OCI-LY3 (cell line): ENCODE measurements around the gene OR8I2.
A peak's percentile ranks its signal among the peaks of the same experiment; 100 is the strongest.

Source experiments
- H2AFZ ChIP-seq: fragments of 200-600, 300-600 bp; shearing (Covaris generic); 2 replicates; pipeline ENCODE4 v1.6.0; 2014; ENCODE audit warnings: antibody characterized with exemption, low read depth, low read length
- H3K27ac ChIP-seq: fragments of 200-600, 300-600 bp; sonication (generic); 2 replicates; pipeline ENCODE4 v1.5.1; 2014; ENCODE audit warnings: mild to moderate bottlenecking, low read length, moderate library complexity, mixed read lengths
- H3K27me3 ChIP-seq: fragments of 200-600, 300-600 bp; sonication (generic); 2 replicates; pipeline ENCODE4 v1.6.1; 2014; ENCODE audit warnings: low read depth, low read length, mixed read lengths
- H3K36me3 ChIP-seq: fragments of 200-600, 300-600 bp; sonication (generic); replicated peaks from 2 replicates; pipeline ENCODE3; 2014; ENCODE audit warnings: low read depth, low read length, mixed read lengths
- H3K4me1 ChIP-seq: fragments of 300-600, 200-600 bp; sonication (generic); 2 replicates; pipeline ENCODE4 v1.6.1; 2014; ENCODE audit warnings: low read length, mixed read lengths
- H3K4me2 ChIP-seq: fragments of 200-600, 300-600 bp; sonication (generic); 2 replicates; pipeline ENCODE4 v1.6.1; 2014; ENCODE audit warnings: low read length, mixed read lengths
- H3K4me3 ChIP-seq: fragments of 300-600, 200-600 bp; sonication (generic); 2 replicates; pipeline ENCODE4 v1.5.1; 2014; ENCODE audit warnings: antibody characterized with exemption, mild to moderate bottlenecking, low read length, moderate library complexity
- H3K79me2 ChIP-seq: fragments of 300-600, 200-600 bp; shearing (Covaris generic); 2 replicates; pipeline ENCODE4 v1.6.1; 2014; ENCODE audit warnings: mild to moderate bottlenecking, low read length, mixed read lengths
- H3K9ac ChIP-seq: fragments of 300-600, 200-600 bp; shearing (Covaris generic); 2 replicates; pipeline ENCODE4 v1.6.0; 2014; ENCODE audit warnings: mild to moderate bottlenecking, low read length, moderate library complexity
- H3K9me3 ChIP-seq: fragments of 200-600, 300-600 bp; shearing (Covaris generic); 2 replicates; pipeline ENCODE4 v1.6.1; 2014; ENCODE audit warnings: low read length, mixed read lengths; ENCODE audit not compliant: insufficient read depth
- H4K20me1 ChIP-seq: fragments of 200-600, 300-600 bp; sonication (generic); 2 replicates; pipeline ENCODE4 v1.6.1; 2016; ENCODE audit warnings: low read length, mixed read lengths; ENCODE audit not compliant: insufficient read depth
- EZH2phosphoT487 ChIP-seq: fragments of 200-600 bp; shearing (Covaris generic); IDR thresholded peaks from 2 replicates; pipeline ENCODE4 v1.6.1; 2018; ENCODE audit warnings: antibody characterized with exemption, mixed run types, low read depth
- TF ChIP-seq, protein P1 (sequence below): fragments of 200-600, 300-600 bp; sonication (generic); IDR thresholded peaks from 2 replicates; pipeline ENCODE4 v1.5.1; 2014; ENCODE audit warnings: antibody characterized with exemption, low read length, low read depth

The OR8I2 gene

DNA sequence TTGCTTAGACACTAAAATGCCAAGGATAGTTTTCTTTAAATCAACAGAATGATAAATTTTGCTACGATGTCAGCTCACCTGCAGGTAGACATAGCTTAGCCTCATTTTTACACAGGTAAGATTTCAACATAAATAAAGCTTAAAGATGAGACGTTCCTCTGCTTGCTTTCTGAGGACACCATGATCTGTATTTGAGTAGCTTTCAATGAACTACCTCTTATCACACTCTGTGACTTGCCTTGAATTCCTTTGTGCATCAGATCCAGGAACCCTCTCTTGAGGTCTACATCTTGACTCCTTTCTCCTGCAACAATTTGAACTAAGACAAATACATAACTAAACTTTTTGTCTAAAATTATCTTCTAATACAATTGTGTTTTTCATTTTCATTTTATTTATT is 26.1 kb upstream of the OR8I2 start:
- no peak overlapping the region for H3K27ac ChIP-seq
- H3K4me2 ChIP-seq = no peak overlapping the region

DNA sequence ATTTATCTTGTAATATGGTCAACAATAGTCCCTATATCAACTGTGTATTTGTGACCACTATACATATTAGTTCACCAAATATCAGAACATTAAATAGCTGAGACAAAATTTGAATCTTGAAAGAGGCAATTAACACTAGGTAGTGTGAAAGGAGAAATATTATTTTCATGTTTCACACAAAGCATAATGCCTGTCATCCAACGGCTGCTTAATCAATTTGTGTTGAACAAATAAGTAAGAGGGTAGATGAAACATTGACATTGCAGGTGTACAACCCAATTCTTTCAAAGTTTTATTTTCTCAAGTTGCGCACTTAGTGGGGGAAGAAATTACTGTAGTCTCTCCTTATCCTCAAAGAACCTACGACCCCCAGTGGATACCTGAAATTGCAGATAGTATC is 3.4 kb upstream of the OR8I2 start:
- H2AFZ ChIP-seq = no peak overlapping the region
- H3K4me2 ChIP-seq = no peak overlapping the region
- H3K27me3 ChIP-seq = no peaks in the 10 kb centered on the region
- H3K27ac ChIP-seq = no peak overlapping the region
- TF ChIP-seq EZH2phosphoT487 = no peak
- TF ChIP-seq, protein P1, sequence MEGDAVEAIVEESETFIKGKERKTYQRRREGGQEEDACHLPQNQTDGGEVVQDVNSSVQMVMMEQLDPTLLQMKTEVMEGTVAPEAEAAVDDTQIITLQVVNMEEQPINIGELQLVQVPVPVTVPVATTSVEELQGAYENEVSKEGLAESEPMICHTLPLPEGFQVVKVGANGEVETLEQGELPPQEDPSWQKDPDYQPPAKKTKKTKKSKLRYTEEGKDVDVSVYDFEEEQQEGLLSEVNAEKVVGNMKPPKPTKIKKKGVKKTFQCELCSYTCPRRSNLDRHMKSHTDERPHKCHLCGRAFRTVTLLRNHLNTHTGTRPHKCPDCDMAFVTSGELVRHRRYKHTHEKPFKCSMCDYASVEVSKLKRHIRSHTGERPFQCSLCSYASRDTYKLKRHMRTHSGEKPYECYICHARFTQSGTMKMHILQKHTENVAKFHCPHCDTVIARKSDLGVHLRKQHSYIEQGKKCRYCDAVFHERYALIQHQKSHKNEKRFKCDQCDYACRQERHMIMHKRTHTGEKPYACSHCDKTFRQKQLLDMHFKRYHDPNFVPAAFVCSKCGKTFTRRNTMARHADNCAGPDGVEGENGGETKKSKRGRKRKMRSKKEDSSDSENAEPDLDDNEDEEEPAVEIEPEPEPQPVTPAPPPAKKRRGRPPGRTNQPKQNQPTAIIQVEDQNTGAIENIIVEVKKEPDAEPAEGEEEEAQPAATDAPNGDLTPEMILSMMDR = 0 out of 2 replicates have a peak, but pooled peaks have one; percentile 6
- no peaks in the 10 kb centered on the region for H3K36me3 ChIP-seq
- no peaks in the 10 kb centered on the region for H3K9me3 ChIP-seq
- H3K9ac ChIP-seq = no peak overlapping the region
- no peaks in the 10 kb centered on the region for H3K4me1 ChIP-seq
- H4K20me1 ChIP-seq = no peaks in the 10 kb centered on the region
- no peak overlapping the region for H3K4me3 ChIP-seq
- H3K79me2 ChIP-seq = no peaks in the 10 kb centered on the region

More for the DNA sequence above, 26.1 kb upstream of the OR8I2 start:
- Histone ChIP-seq H3K4me3 (no peak overlapping the region), H3K36me3 (no peaks in the 10 kb centered on the region), H3K27me3 (no peaks in the 10 kb centered on the region), H3K9me3 (no peaks in the 10 kb centered on the region), H3K4me1 (0 out of 2 replicates have a peak, but pooled peaks cover 3% of the 10 kb centered on the region), H3K79me2 (no peaks in the 10 kb centered on the region), H2AFZ (no peak overlapping the region), H3K9ac (no peak overlapping the region), H4K20me1 (no peaks in the 10 kb centered on the region)
- TF ChIP-seq, protein P1 = no peak
- no peak for TF ChIP-seq EZH2phosphoT487

DNA sequence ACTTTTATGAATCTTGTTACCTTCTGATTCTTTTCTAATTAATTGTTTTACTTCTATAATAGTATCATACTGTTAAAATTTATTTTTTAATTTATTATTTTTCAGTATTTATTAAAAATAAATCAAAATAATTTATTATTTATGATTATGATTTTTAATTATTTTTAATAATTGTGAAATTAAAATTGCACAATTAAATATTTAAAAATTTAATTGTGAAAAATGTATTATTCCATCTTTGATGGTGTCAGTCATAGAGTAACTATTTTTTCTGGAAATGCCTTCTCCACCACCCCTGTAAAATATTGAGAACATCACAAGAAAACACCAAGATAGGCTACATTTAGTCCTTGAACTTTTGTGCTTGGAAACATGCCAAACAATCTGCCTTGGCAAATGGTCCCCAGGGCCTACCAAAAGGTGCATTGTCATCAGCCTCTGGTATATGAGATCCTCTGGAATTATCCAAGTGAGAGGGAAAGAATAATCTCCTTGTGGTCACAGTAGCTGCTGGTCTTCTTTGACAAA is 10.2 kb downstream of the OR8I2 start, which contains the start of gene OR8H2:
Gene OR8H2 (plus strand): TSS at position 478 of the 528 bp plus-strand sequence. CDS start 1,356 bp downstream, outside the sequence.
- TF ChIP-seq, protein P1 = no peak
- TF ChIP-seq EZH2phosphoT487 = no peak
- H4K20me1 ChIP-seq = no peaks in the 10 kb centered on the region
- no peaks in the 10 kb centered on the region for H3K27me3 ChIP-seq
- no peaks in the 10 kb centered on the region for H3K9me3 ChIP-seq
- H3K4me1 ChIP-seq = no peaks in the 10 kb centered on the region
- no peak within 1 kb of the TSS for H3K4me3 ChIP-seq
- no peaks in the 10 kb centered on the region for H3K79me2 ChIP-seq
- no peak within 1 kb of the TSS for H3K9ac ChIP-seq
- no peaks in the 10 kb centered on the region for H3K36me3 ChIP-seq
- H3K27ac ChIP-seq = no peak within 1 kb of the TSS
- H2AFZ ChIP-seq = no peak within 1 kb of the TSS
- no peak within 1 kb of the TSS for H3K4me2 ChIP-seq

GRCh38 chr11:56122073-56122472 is 29.0 kb downstream of the OR8I2 start, which contains the start of gene OR8H3:
Gene OR8H3 (plus strand): TSS chr11:56122373. CDS start chr11:56122373, 0 bp downstream.
- H3K36me3 ChIP-seq = no peaks in the 10 kb centered on the region
- H3K4me1 ChIP-seq = no peaks in the 10 kb centered on the region
- no peaks in the 10 kb centered on the region for H3K79me2 ChIP-seq
- H3K4me2 ChIP-seq = no peak within 1 kb of the TSS
- no peak within 1 kb of the TSS for H3K27ac ChIP-seq
- no peak within 1 kb of the TSS for H3K4me3 ChIP-seq
- no peaks in the 10 kb centered on the region for H3K27me3 ChIP-seq
- H3K9me3 ChIP-seq = no peaks in the 10 kb centered on the region
- no peak within 1 kb of the TSS for H2AFZ ChIP-seq
- no peak for TF ChIP-seq EZH2phosphoT487
- TF ChIP-seq, protein P1 = no peak
- no peak within 1 kb of the TSS for H3K9ac ChIP-seq
- no peaks in the 10 kb centered on the region for H4K20me1 ChIP-seq
